HCT116 (cell line): Measurements from ENCODE around the gene DHRSX. TPM values are rescaled to one million over a fixed set of nuclear protein-coding genes. Genes with fewer than 3 reads are reported as not detected.

Experiments
- ATAC-seq: fragments of 200-7000 bp; cut with Tn5 transposase; 2 replicates; pipeline ENCODE4 v1.9.1; 2020; ENCODE audit warnings: mild to moderate bottlenecking, moderate library complexity
- BruUV-seq: library from RNA; stranded (reverse); fragments of 400-500 nt; replicated peaks from 2 replicates; lab custom pipeline; 2021; lab: Mats Ljungman, UMichigan
- CTCF ChIA-PET: fragments of 300-600 bp; sonication (Branson Sonifier 250); formaldehyde crosslinking; loops from one replicate; lab custom pipeline; 2021; ENCODE audit warnings: antibody characterized with exemption; lab: Charles Lee
- POLR2A ChIA-PET: fragments of 300-600, 350-600 bp; sonication (Branson Sonifier 250); formaldehyde crosslinking; loops from one replicate; lab custom pipeline; 2021; ENCODE audit warnings: antibody characterized with exemption; lab: Charles Lee
- RAD21 ChIA-PET, 2 experiments: fragments of 300-600 bp; sonication (Branson Sonifier 250); formaldehyde crosslinking; loops; one replicate each; lab custom pipeline; 2023; ENCODE audit warnings: low total read pairs in 2 of 2; ENCODE audit not compliant: uncharacterized antibody in 2 of 2, unreplicated experiment in 2 of 2, low non-redundant PET in 1 of 2; lab: Charles Lee
- DNase-seq: peaks from one replicate; pipeline ENCODE4 v3.0.0-alpha.2; 2010; ENCODE audit warnings: low read depth, low spot score
- H2AFZ ChIP-seq: fragments of 200-600 bp; shearing (Covaris generic), sonication (generic); 2 replicates; pipeline ENCODE4 v1.6.1; 2017; ENCODE audit warnings: low read depth, mixed run types, mixed read lengths, antibody characterized with exemption, low read length; ENCODE audit not compliant: poor library complexity, severe bottlenecking
- H3K27ac ChIP-seq: 2 replicates; pipeline ENCODE4 v1.5.1; 2012; ENCODE audit warnings: low read depth, low read length
- H3K27me3 ChIP-seq: fragments of 200-600 bp; sonication (generic); 2 replicates; pipeline ENCODE4 v1.6.1; 2016; ENCODE audit warnings: mixed run types, low read length, mixed read lengths; ENCODE audit not compliant: insufficient read depth
- H3K36me3 ChIP-seq, 2 experiments: fragments of 200-500 bp in 1 of 2; fragments of 200-600 bp in 1 of 2; sonication (Bioruptor generic) in 1 of 2; sonication (generic) in 1 of 2; 2 replicates each; pipeline versions ENCODE4 v1.5.1 to v1.6.1; 2014 to 2016; ENCODE audit warnings: low read length in 2 of 2, inconsistent platforms in 1 of 2, mixed read lengths in 1 of 2, mixed run types in 1 of 2; ENCODE audit not compliant: insufficient read depth in 2 of 2, control insufficient read depth in 1 of 2
- H3K4me1 ChIP-seq, 2 experiments: fragments of 200-600 bp in 1 of 2; sonication (generic) in 1 of 2; 2 replicates each; pipeline versions ENCODE4 v1.5.1 to v1.6.1; 2012 to 2017; ENCODE audit warnings: low read length in 2 of 2, inconsistent platforms in 1 of 2, mild to moderate bottlenecking in 1 of 2, mixed read lengths in 1 of 2, mixed run types in 1 of 2, moderate library complexity in 1 of 2; ENCODE audit not compliant: insufficient read depth in 2 of 2, control insufficient read depth in 1 of 2
- H3K4me2 ChIP-seq: fragments of 200-600 bp; sonication (generic); 2 replicates; pipeline ENCODE4 v1.6.1; 2017; ENCODE audit warnings: mixed run types, low read length, mixed read lengths
- H3K4me3 ChIP-seq, 2 experiments: fragments of 200-600 bp in 1 of 2; sonication (generic) in 1 of 2; replicated peaks in 1 of 2; 2 replicates each; pipeline ENCODE4 v1.5.1; 2011 to 2016; ENCODE audit warnings: low read length in 2 of 2, control low read depth in 1 of 2, low read depth in 1 of 2, mild to moderate bottlenecking in 1 of 2, mixed read lengths in 1 of 2, mixed run types in 1 of 2
- H3K79me2 ChIP-seq: fragments of 200-600 bp; sonication (generic); 2 replicates; pipeline ENCODE4 v1.6.1; 2017; ENCODE audit warnings: mild to moderate bottlenecking, mixed run types, low read length, moderate library complexity, mixed read lengths; ENCODE audit not compliant: insufficient read depth
- H3K9ac ChIP-seq: fragments of 200-600 bp; sonication (generic); 2 replicates; pipeline ENCODE4 v1.6.1; 2016; ENCODE audit warnings: low read length, mixed read lengths
- H3K9me2 ChIP-seq: fragments of 200-600 bp; sonication (generic), shearing (Covaris generic); 2 replicates; pipeline ENCODE4 v1.6.1; 2017; ENCODE audit warnings: mixed run types, mild to moderate bottlenecking, moderate library complexity; ENCODE audit not compliant: insufficient read depth
- H3K9me3 ChIP-seq, 2 experiments: fragments of 200-500 bp in 1 of 2; fragments of 200-600 bp in 1 of 2; sonication (Bioruptor generic) in 1 of 2; sonication (generic) in 1 of 2; 2 replicates each; pipeline ENCODE4 v1.6.1; 2014 to 2017; ENCODE audit warnings: low read length in 2 of 2, mixed read lengths in 2 of 2, inconsistent platforms in 1 of 2, low read depth in 1 of 2, mild to moderate bottlenecking in 1 of 2, mixed run types in 1 of 2, moderate library complexity in 1 of 2; ENCODE audit not compliant: control insufficient read depth in 1 of 2, insufficient read depth in 1 of 2
- H4K20me1 ChIP-seq: fragments of 200-600 bp; sonication (generic), shearing (Covaris generic); 2 replicates; pipeline ENCODE4 v1.6.1; 2017; ENCODE audit warnings: mixed run types, mild to moderate bottlenecking, moderate library complexity; ENCODE audit not compliant: insufficient read depth
- ATF3 ChIP-seq: IDR thresholded peaks from 2 replicates; pipeline ENCODE4 v1.6.1; 2012
- CBX3 ChIP-seq: IDR thresholded peaks from 2 replicates; pipeline ENCODE4 v1.6.1; 2012; ENCODE audit warnings: low read depth
- CEBPB ChIP-seq: IDR thresholded peaks from 2 replicates; pipeline ENCODE4 v1.6.1; 2012; ENCODE audit warnings: low read depth
- CTCF ChIP-seq, 3 experiments: fragments of 200-600 bp in 1 of 3; sonication (generic) in 1 of 3; IDR thresholded peaks in 2 of 3; conservative IDR thresholded peaks in 1 of 3; 2 replicates each; pipeline ENCODE4 v1.5.1; 2012 to 2017; ENCODE audit warnings: low read depth in 2 of 3, low read length in 2 of 3, antibody characterized with exemption in 1 of 3, borderline replicate concordance in 1 of 3, control low read depth in 1 of 3, mild to moderate bottlenecking in 1 of 3, mixed read lengths in 1 of 3, mixed run types in 1 of 3, moderate library complexity in 1 of 3; ENCODE audit not compliant: insufficient read depth in 1 of 3
- EGR1 ChIP-seq: IDR thresholded peaks from 2 replicates; pipeline ENCODE4 v1.6.1; 2012; ENCODE audit warnings: low read depth
- ELF1 ChIP-seq: IDR thresholded peaks from 2 replicates; pipeline ENCODE4 v1.6.1; 2012; ENCODE audit warnings: low read depth, borderline replicate concordance
- EZH2phosphoT487 ChIP-seq: fragments of 200-600 bp; IDR thresholded peaks from 2 replicates; pipeline ENCODE4 v1.6.1; 2018; ENCODE audit warnings: antibody characterized with exemption, borderline replicate concordance
- MAX ChIP-seq: IDR thresholded peaks from 2 replicates; pipeline ENCODE4 v1.6.1; 2012
- POLR2A ChIP-seq: IDR thresholded peaks from 2 replicates; pipeline ENCODE4 v1.7.0; 2011; ENCODE audit warnings: borderline replicate concordance; ENCODE audit not compliant: insufficient read depth, insufficient read length; ENCODE audit errors: extremely low read depth
- POLR2AphosphoS5 ChIP-seq: IDR thresholded peaks from 2 replicates; pipeline ENCODE4 v1.6.1; 2011; ENCODE audit warnings: mild to moderate bottlenecking, low read depth, low read length, moderate library complexity
- RAD21 ChIP-seq: IDR thresholded peaks from 2 replicates; pipeline ENCODE4 v1.6.1; 2012; ENCODE audit warnings: low read depth, mild to moderate bottlenecking
- REST ChIP-seq: IDR thresholded peaks from 2 replicates; pipeline ENCODE4 v1.6.1; 2012; ENCODE audit warnings: low read depth
- SP1 ChIP-seq: IDR thresholded peaks from 2 replicates; pipeline ENCODE4 v1.6.1; 2012; ENCODE audit warnings: low read depth
- SRF ChIP-seq: IDR thresholded peaks from 2 replicates; pipeline ENCODE4 v1.6.1; 2012; ENCODE audit warnings: low read depth
- TCF7L2 ChIP-seq: IDR thresholded peaks from 2 replicates; pipeline ENCODE4 v1.7.0; 2011; ENCODE audit warnings: borderline replicate concordance, inconsistent platforms; ENCODE audit not compliant: insufficient read depth, insufficient read length; ENCODE audit errors: extremely low read depth
- YY1 ChIP-seq: IDR thresholded peaks from 2 replicates; pipeline ENCODE4 v1.6.1; 2011; ENCODE audit warnings: low read length, low read depth, moderate library complexity, mild to moderate bottlenecking; ENCODE audit not compliant: insufficient replicate concordance; ENCODE audit errors: extremely low read depth
- ZBTB33 ChIP-seq: IDR thresholded peaks from 2 replicates; pipeline ENCODE4 v1.6.1; 2011; ENCODE audit warnings: mild to moderate bottlenecking, low read length, moderate library complexity; ENCODE audit not compliant: insufficient replicate concordance; ENCODE audit errors: extremely low read depth
- ZFX ChIP-seq: fragments of 450-650 bp; IDR thresholded peaks from 2 replicates; pipeline ENCODE4 v1.6.1; 2017
- ZNF274 ChIP-seq: fragments of 200-500 bp; sonication (Bioruptor generic); IDR thresholded peaks from 2 replicates; pipeline ENCODE4 v1.6.1; 2014; ENCODE audit warnings: mild to moderate bottlenecking, low read depth, low read length, inconsistent platforms
- intact Hi-C: fragments of 100-400 bp; cut with micrococcal nuclease; formaldehyde crosslinking; loops from 2 replicates; pipeline ENCODE4 v1.10.0; 2022
- total RNA-seq: library from RNA; stranded (reverse); gene quantifications from one replicate; pipeline ENCODE4 v1.2.1, GENCODE V29; 2021; ENCODE audit not compliant: unreplicated experiment

Gene DHRSX
- total RNA-seq, 1 experiment from 2014 or later, result 11.9 TPM

- CTCF ChIA-PET, result no interaction called here
- H3K4me3 ChIP-seq, result peak overlapping the region; percentile 61 to 72
- H3K9me2 ChIP-seq, result no peaks in the 10 kb centered on the region
- no peak overlapping the region for H2AFZ ChIP-seq
- intact Hi-C loops, result no loop called here
- no peak overlapping the region for H3K27ac ChIP-seq
- H3K36me3 ChIP-seq, result no peaks in the 10 kb centered on the region; a peak in 1 of 4 replicates
- TF ChIP-seq CEBPB (no peak), CBX3 (no peak), POLR2A (no peak), EZH2phosphoT487 (no peak), ELF1 (no peak), ZBTB33 (no peak), RAD21 (no peak), POLR2AphosphoS5 (no peak), ZNF274 (no peak), YY1 (no peak), SRF (no peak), REST (no peak), ATF3 (no peak), CTCF (IDR thresholded peaks at IDR 0.05 in 2 of 3, conservative IDR thresholded peaks at IDR 0.05 in 1 of 3; ENCODE audit: borderline replicate concordance in 1 of 3, insufficient read depth in 1 of 3, low read depth in 2 of 3, low read length in 2 of 3) (no peak), SP1 (no peak), ZFX (no peak), MAX (no peak), TCF7L2 (no peak), EGR1 (no peak)
- TF ChIP-seq, all 23 proteins: peak for 0
- no peak for DNase-seq
- peaks cover 54% of the 10 kb centered on the region for H3K79me2 ChIP-seq
- ATAC-seq, result no peak
- H3K4me2 ChIP-seq, result peak overlapping the region; percentile 75
- RAD21 ChIA-PET, result no interaction called here
- no peaks in the 10 kb centered on the region for H3K9me3 ChIP-seq
- peak overlapping the region; percentile 76; the same call in 1 of the 2 replicates for H3K9ac ChIP-seq
- peaks cover 3 to 6% of the 10 kb centered on the region in 2 experiments; a peak in 2 of 4 replicates for H3K4me1 ChIP-seq
- no peaks in the 10 kb centered on the region for H4K20me1 ChIP-seq
- H3K27me3 ChIP-seq, result no peaks in the 10 kb centered on the region
- POLR2A ChIA-PET, result no interaction called here
- no TSS peak for BruUV-seq
Measured at GRCh38 chrX:2499507-2499906, 1.3 kb downstream of the DHRSX start.
